Astrocyte (in vitro differentiated cells and primary cell): ENCODE results near the gene RAB39A. TPM values are rescaled to one million over a fixed set of nuclear protein-coding genes. Genes with fewer than 3 reads are reported as not detected.

Experiments used
- DNase-seq: peaks from one replicate; pipeline ENCODE4 v3.0.0-alpha.2; 2010; ENCODE audit warnings: low read depth
- FAIRE-seq: peaks from 2 replicates; lab custom pipeline; 2011; peaks lifted over from hg19 to GRCh38; lab: Jason Lieb, UNC
- H2AFZ ChIP-seq: 2 replicates; pipeline ENCODE4 v1.6.0; 2012; ENCODE audit warnings: low read depth, low read length, inconsistent platforms
- H3K27ac ChIP-seq: 2 replicates; pipeline ENCODE4 v1.5.1; 2011; ENCODE audit warnings: low read depth, low read length, inconsistent platforms
- H3K27me3 ChIP-seq: 2 replicates; pipeline ENCODE4 v1.6.0; 2011; ENCODE audit warnings: low read length, inconsistent platforms; ENCODE audit not compliant: insufficient read depth
- H3K36me3 ChIP-seq: 2 replicates; pipeline ENCODE4 v1.5.1; 2011; ENCODE audit warnings: low read length, inconsistent platforms; ENCODE audit not compliant: insufficient read depth
- H3K4me1 ChIP-seq: 2 replicates; pipeline ENCODE4 v1.5.1; 2011; ENCODE audit warnings: low read length, inconsistent platforms; ENCODE audit not compliant: insufficient read depth
- H3K4me2 ChIP-seq: 2 replicates; pipeline ENCODE4 v1.6.0; 2012; ENCODE audit warnings: low read length, inconsistent platforms
- H3K4me3 ChIP-seq: 2 replicates; pipeline ENCODE4 v1.5.1; 2011; ENCODE audit warnings: low read depth, mild to moderate bottlenecking, low read length, inconsistent platforms; ENCODE audit not compliant: insufficient read depth
- H3K79me2 ChIP-seq: 2 replicates; pipeline ENCODE4 v1.6.0; 2012; ENCODE audit warnings: mild to moderate bottlenecking, low read length, inconsistent platforms; ENCODE audit not compliant: insufficient read depth
- H3K9ac ChIP-seq: 2 replicates; pipeline ENCODE4 v1.6.0; 2012; ENCODE audit warnings: mild to moderate bottlenecking, low read length, inconsistent platforms
- H3K9me3 ChIP-seq: 2 replicates; pipeline ENCODE4 v1.5.1; 2012; ENCODE audit warnings: low read depth, mild to moderate bottlenecking, low read length, inconsistent platforms; ENCODE audit not compliant: insufficient read depth
- H4K20me1 ChIP-seq: 2 replicates; pipeline ENCODE4 v1.6.0; 2012; ENCODE audit warnings: low read length, inconsistent platforms; ENCODE audit not compliant: insufficient read depth
- H3K27ac Mint-ChIP-seq: one replicate; pipeline ENCODE4 v1.8.0; 2021; ENCODE audit warnings: mild to moderate bottlenecking, mixed read lengths; ENCODE audit not compliant: unreplicated experiment
- H3K27me3 Mint-ChIP-seq: one replicate; pipeline ENCODE4 v1.8.0; 2021; ENCODE audit warnings: low read depth, mixed read lengths; ENCODE audit not compliant: unreplicated experiment
- H3K36me3 Mint-ChIP-seq: one replicate; pipeline ENCODE4 v1.8.0; 2021; ENCODE audit warnings: low read depth, mixed read lengths; ENCODE audit not compliant: unreplicated experiment
- H3K4me1 Mint-ChIP-seq: one replicate; pipeline ENCODE4 v1.8.0; 2021; ENCODE audit warnings: low read depth, mixed read lengths; ENCODE audit not compliant: unreplicated experiment
- H3K4me3 Mint-ChIP-seq: one replicate; pipeline ENCODE4 v1.8.0; 2021; ENCODE audit warnings: mild to moderate bottlenecking, moderate library complexity, mixed read lengths; ENCODE audit not compliant: unreplicated experiment
- H3K9me3 Mint-ChIP-seq: one replicate; pipeline ENCODE4 v1.8.0; 2021; ENCODE audit warnings: mild to moderate bottlenecking, mixed read lengths; ENCODE audit not compliant: unreplicated experiment
- CTCF ChIP-seq: IDR thresholded peaks from 2 replicates; pipeline ENCODE4 v1.5.1; 2011; ENCODE audit warnings: low read depth, mild to moderate bottlenecking, inconsistent platforms, low read length, moderate library complexity; ENCODE audit not compliant: insufficient read depth
- EZH2 ChIP-seq: IDR thresholded peaks from 2 replicates; pipeline ENCODE4 v1.6.1; 2012; ENCODE audit warnings: mild to moderate bottlenecking, low read length, inconsistent platforms; ENCODE audit not compliant: insufficient read depth
- total RNA-seq: library from RNA; stranded (reverse); gene quantifications from 2 replicates; pipeline ENCODE4 v1.2.1, GENCODE V29; 2021

Gene RAB39A
- total RNA-seq, 1 donor from 2014 or later = 1.5 TPM

GRCh38 chr11:107924306-107924705 is 3.9 kb upstream of the RAB39A start:
- H3K4me3 Mint-ChIP-seq = no peak overlapping the region
- no peaks in the 10 kb centered on the region for H3K79me2 ChIP-seq
- peaks cover 19% of the 10 kb centered on the region for H3K27me3 Mint-ChIP-seq
- H3K27ac ChIP-seq = no peak overlapping the region
- H3K36me3 Mint-ChIP-seq = no peaks in the 10 kb centered on the region
- no peak for FAIRE-seq
- H3K9me3 Mint-ChIP-seq = no peaks in the 10 kb centered on the region
- no peak for DNase-seq
- H3K4me3 ChIP-seq = no peak overlapping the region
- no peak overlapping the region for H3K4me2 ChIP-seq
- peaks cover 4% of the 10 kb centered on the region for H3K27me3 ChIP-seq
- TF ChIP-seq EZH2 = no peak
- no peak for TF ChIP-seq CTCF
- no peaks in the 10 kb centered on the region for H3K36me3 ChIP-seq
- no peaks in the 10 kb centered on the region for H3K4me1 Mint-ChIP-seq
- no peak overlapping the region for H2AFZ ChIP-seq
- no peaks in the 10 kb centered on the region for H4K20me1 ChIP-seq
- no peaks in the 10 kb centered on the region for H3K9me3 ChIP-seq
- no peak overlapping the region for H3K27ac Mint-ChIP-seq
- no peak overlapping the region for H3K9ac ChIP-seq
- H3K4me1 ChIP-seq = peaks cover 5% of the 10 kb centered on the region

- no peak overlapping the region for H2AFZ ChIP-seq
- Mint-ChIP-seq H3K4me1 (no peaks in the 10 kb centered on the region), H3K36me3 (no peaks in the 10 kb centered on the region), H3K27me3 (peaks cover 20% of the 10 kb centered on the region), H3K27ac (no peak overlapping the region), H3K4me3 (peak overlapping the region; percentile 76), H3K9me3 (no peaks in the 10 kb centered on the region)
- FAIRE-seq = no peak
- TF ChIP-seq CTCF (no peak), EZH2 (no peak)
- no peak overlapping the region for H3K4me3 ChIP-seq
- H4K20me1 ChIP-seq = no peaks in the 10 kb centered on the region
- no peaks in the 10 kb centered on the region for H3K9me3 ChIP-seq
- H3K79me2 ChIP-seq = no peaks in the 10 kb centered on the region
- no peak overlapping the region for H3K9ac ChIP-seq
- peaks cover 5% of the 10 kb centered on the region for H3K4me1 ChIP-seq
- H3K27me3 ChIP-seq = peaks cover 13% of the 10 kb centered on the region
- DNase-seq = no peak
- H3K4me2 ChIP-seq = peak overlapping the region; percentile 80
- no peak overlapping the region for H3K27ac ChIP-seq
- H3K36me3 ChIP-seq = no peaks in the 10 kb centered on the region
Observed at GRCh38 chr11:107927559-107927958, 689 bp upstream of the RAB39A start.

DNA sequence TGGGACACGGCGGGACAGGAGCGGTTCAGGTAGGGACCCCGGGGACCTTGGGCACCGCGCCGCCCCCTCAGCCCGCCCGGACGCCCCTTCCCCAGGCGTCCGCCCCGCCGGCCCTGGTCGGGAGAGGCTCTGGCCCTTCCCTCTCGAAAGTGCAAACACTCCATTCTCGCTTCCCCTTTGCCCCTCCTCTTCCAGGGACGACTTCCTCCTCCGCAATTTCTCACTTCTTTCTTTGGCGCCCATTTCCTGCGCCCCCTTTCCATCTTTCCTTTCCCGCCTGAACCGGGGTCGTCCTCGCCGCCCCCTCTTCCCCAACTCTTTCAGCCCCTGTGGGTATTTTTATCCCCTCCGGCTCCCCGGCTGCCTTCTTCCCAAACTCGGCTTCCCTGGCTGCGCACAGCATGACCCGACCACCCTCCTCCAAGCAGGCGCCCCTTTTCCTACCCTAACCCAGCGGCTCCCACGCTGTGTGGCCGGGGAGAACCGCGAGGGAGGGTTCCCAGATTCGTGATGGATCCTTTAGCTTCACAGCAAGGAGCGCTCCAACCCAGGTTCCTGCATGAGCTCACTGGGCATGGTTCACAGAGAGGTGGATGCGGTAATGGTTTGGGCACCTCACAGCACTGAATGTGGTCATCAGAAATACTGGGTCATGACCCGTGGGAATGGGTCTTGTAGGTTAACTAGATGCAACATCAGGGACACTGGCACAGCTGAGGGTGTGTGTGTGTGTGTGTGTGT is 689 bp downstream of the RAB39A start:
- Mint-ChIP-seq H3K9me3 (no peaks in the 10 kb centered on the region), H3K27me3 (peaks cover 8% of the 10 kb centered on the region), H3K27ac (no peak overlapping the region), H3K4me1 (no peaks in the 10 kb centered on the region), H3K4me3 (peak overlapping the region; percentile 92), H3K36me3 (no peaks in the 10 kb centered on the region)
- FAIRE-seq (no peak), DNase-seq (no peak)
- peaks cover 13% of the 10 kb centered on the region for H3K27me3 ChIP-seq
- H3K9ac ChIP-seq = no peak overlapping the region
- H3K9me3 ChIP-seq = no peaks in the 10 kb centered on the region
- no peaks in the 10 kb centered on the region for H3K36me3 ChIP-seq
- no peaks in the 10 kb centered on the region for H3K79me2 ChIP-seq
- H3K27ac ChIP-seq = no peak overlapping the region
- H3K4me1 ChIP-seq = peaks cover 5% of the 10 kb centered on the region
- no peaks in the 10 kb centered on the region for H4K20me1 ChIP-seq
- peak overlapping the region; percentile 57 for H3K4me3 ChIP-seq
- no peak for TF ChIP-seq EZH2
- no peak for TF ChIP-seq CTCF
- H2AFZ ChIP-seq = peak overlapping the region; percentile 73
- peak overlapping the region; percentile 89 for H3K4me2 ChIP-seq
